ENCODE data around the gene RPUSD2. TPM values are rescaled to one million over a fixed set of nuclear protein-coding genes. Genes with fewer than 3 reads are reported as not detected.
"Not testable (repeated sequence)": the region's sequence is repeated elsewhere in the genome, so short reads cannot be mapped to it uniquely, and the experiment has no call there.

Gene RPUSD2
- total and polyA plus RNA-seq, 2 donors (not counting 3 experiments of a cell fraction or from before 2014, with no cell fraction given), result 7.0 to 11.4 TPM

DNA sequence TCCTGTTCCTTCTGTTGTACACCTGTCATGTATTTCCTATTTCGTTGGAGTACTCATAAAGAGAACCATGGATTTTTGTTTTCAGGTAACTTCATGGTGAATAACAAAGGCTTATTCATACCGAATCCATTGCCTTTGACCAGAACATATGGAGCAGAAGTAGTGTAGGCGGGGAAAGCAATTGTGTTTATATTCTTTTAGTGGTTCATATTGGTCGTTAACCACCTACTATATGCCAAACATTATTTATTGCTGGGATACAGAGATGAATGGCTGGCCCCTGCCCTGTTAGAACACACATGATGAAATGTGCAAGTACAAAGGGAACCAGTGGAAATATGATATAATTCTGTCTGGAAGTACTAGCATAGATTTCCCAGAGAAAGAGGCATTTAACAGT lies 9.8 kb downstream of the RPUSD2 start:
- H3K79me2 ChIP-seq (ENCODE audit: control insufficient read depth, insufficient read depth, low read length), result no peaks in the 10 kb centered on the region
- no peaks in the 10 kb centered on the region for H4K20me1 ChIP-seq (replicated peaks; ENCODE audit: control insufficient read depth, extremely low read depth, insufficient read depth, low read length)
- H3K27me3 ChIP-seq (ENCODE audit: control insufficient read depth in 2 of 2, insufficient read depth in 2 of 2, low read length in 2 of 2), result no peaks in the 10 kb centered on the region
- H3K36me3 ChIP-seq (ENCODE audit: control insufficient read depth in 2 of 2, extremely low read depth in 1 of 2, insufficient read depth in 2 of 2, low read length in 2 of 2), result peaks cover 0 to 3% of the 10 kb centered on the region in 2 experiments
- H2AFZ ChIP-seq (ENCODE audit: low read depth, low read length), result no peak overlapping the region
- no TSS peak for BruUV-seq (replicated peaks)
- H3K4me2 ChIP-seq (ENCODE audit: insufficient read depth, low read length), result no peak overlapping the region
- ChIA-PET CTCF (no interaction called here), POLR2A (no interaction called here)
- H3K4me3 ChIP-seq (replicated peaks in 1 of 3; ENCODE audit: insufficient read depth in 1 of 3, low read depth in 1 of 3, low read length in 3 of 3), result no peak overlapping the region
- DNase-seq (ENCODE audit: low read depth, low spot score) (no peak), FAIRE-seq (no peak)
- TF ChIP-seq MAX (IDR thresholded peaks at IDR 0.05; ENCODE audit: insufficient read depth, insufficient read length), result no peak
- TF ChIP-seq POLR2AphosphoS5 (IDR thresholded peaks at IDR 0.05; ENCODE audit: insufficient read depth, low read depth, low read length), result no peak
- TF ChIP-seq FOS (IDR thresholded peaks at IDR 0.05; ENCODE audit: borderline replicate concordance, insufficient read depth, low read length), result no peak
- TF ChIP-seq EZH2 (IDR thresholded peaks at IDR 0.05; ENCODE audit: borderline replicate concordance, low read depth, low read length, severe bottlenecking), result no peak
- TF ChIP-seq POLR2A (IDR thresholded peaks at IDR 0.05; ENCODE audit: low read depth, low read length), result no peak
- TF ChIP-seq JUN (IDR thresholded peaks at IDR 0.05; ENCODE audit: borderline replicate concordance, insufficient read depth, insufficient read length, low read depth), result no peak
- TF ChIP-seq GATA2 (IDR thresholded peaks at IDR 0.05; ENCODE audit: insufficient read depth, insufficient read length, low read depth, low read length), result no peak
- no peak for TF ChIP-seq MYC (IDR thresholded peaks at IDR 0.05; ENCODE audit: low read depth, low read length)
- TF ChIP-seq, protein P1, sequence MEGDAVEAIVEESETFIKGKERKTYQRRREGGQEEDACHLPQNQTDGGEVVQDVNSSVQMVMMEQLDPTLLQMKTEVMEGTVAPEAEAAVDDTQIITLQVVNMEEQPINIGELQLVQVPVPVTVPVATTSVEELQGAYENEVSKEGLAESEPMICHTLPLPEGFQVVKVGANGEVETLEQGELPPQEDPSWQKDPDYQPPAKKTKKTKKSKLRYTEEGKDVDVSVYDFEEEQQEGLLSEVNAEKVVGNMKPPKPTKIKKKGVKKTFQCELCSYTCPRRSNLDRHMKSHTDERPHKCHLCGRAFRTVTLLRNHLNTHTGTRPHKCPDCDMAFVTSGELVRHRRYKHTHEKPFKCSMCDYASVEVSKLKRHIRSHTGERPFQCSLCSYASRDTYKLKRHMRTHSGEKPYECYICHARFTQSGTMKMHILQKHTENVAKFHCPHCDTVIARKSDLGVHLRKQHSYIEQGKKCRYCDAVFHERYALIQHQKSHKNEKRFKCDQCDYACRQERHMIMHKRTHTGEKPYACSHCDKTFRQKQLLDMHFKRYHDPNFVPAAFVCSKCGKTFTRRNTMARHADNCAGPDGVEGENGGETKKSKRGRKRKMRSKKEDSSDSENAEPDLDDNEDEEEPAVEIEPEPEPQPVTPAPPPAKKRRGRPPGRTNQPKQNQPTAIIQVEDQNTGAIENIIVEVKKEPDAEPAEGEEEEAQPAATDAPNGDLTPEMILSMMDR (IDR thresholded peaks at IDR 0.05; ENCODE audit: extremely low read depth in 1 of 2, insufficient read depth in 1 of 2, low read depth in 1 of 2, low read length in 2 of 2), result no peak
- no peaks in the 10 kb centered on the region for H3K9me1 ChIP-seq (replicated peaks; ENCODE audit: control insufficient read depth, extremely low read depth, insufficient read depth, low read length)
- intact Hi-C loops (cut with micrococcal nuclease), result no loop called here
- no peak overlapping the region for H3K27ac ChIP-seq (ENCODE audit: insufficient read depth, low read depth, low read length)
- no peaks in the 10 kb centered on the region for H3K9me3 ChIP-seq (replicated peaks; ENCODE audit: control insufficient read depth, insufficient read depth, low read length)
- dilution Hi-C loops (cut with MboI; ENCODE audit: extremely low pct_ligation_motif_present, low sequenced_read_pairs), result no loop called here
- H3K9ac ChIP-seq (replicated peaks; ENCODE audit: extremely low read depth, insufficient read depth, low read length), result no peak overlapping the region
- no peaks in the 10 kb centered on the region for H3K4me1 ChIP-seq (ENCODE audit: control insufficient read depth, extremely low read depth, insufficient read depth, low read length)

- H2AFZ ChIP-seq (ENCODE audit: low read depth, low read length); H3K9ac ChIP-seq (replicated peaks; ENCODE audit: extremely low read depth, insufficient read depth, low read length); H3K4me3 ChIP-seq (replicated peaks in 1 of 3; ENCODE audit: insufficient read depth in 1 of 3, low read depth in 1 of 3, low read length in 3 of 3); H3K27ac ChIP-seq (ENCODE audit: insufficient read depth, low read depth, low read length); H3K79me2 ChIP-seq (ENCODE audit: control insufficient read depth, insufficient read depth, low read length); H4K20me1 ChIP-seq (replicated peaks; ENCODE audit: control insufficient read depth, extremely low read depth, insufficient read depth, low read length); DNase-seq (ENCODE audit: low read depth, low spot score); H3K9me3 ChIP-seq (replicated peaks; ENCODE audit: control insufficient read depth, insufficient read depth, low read length); dilution Hi-C loops (cut with MboI; ENCODE audit: extremely low pct_ligation_motif_present, low sequenced_read_pairs); H3K4me2 ChIP-seq (ENCODE audit: insufficient read depth, low read length); FAIRE-seq; H3K36me3 ChIP-seq (ENCODE audit: control insufficient read depth in 2 of 2, extremely low read depth in 1 of 2, insufficient read depth in 2 of 2, low read length in 2 of 2); H3K4me1 ChIP-seq (ENCODE audit: control insufficient read depth, extremely low read depth, insufficient read depth, low read length); BruUV-seq (replicated peaks); H3K9me1 ChIP-seq (replicated peaks; ENCODE audit: control insufficient read depth, extremely low read depth, insufficient read depth, low read length); H3K27me3 ChIP-seq (ENCODE audit: control insufficient read depth in 2 of 2, insufficient read depth in 2 of 2, low read length in 2 of 2): not testable (repeated sequence)
- intact Hi-C loops (cut with micrococcal nuclease), result loop anchor here (1.0 kb wide), 1 partner anchor 13 kb away; the partner anchor contains the start of gene KNL1
- ChIA-PET CTCF (interaction anchor here (1.0 to 3.6 kb wide), 2 partner anchors 8 to 10 kb away, joined by 3 to 28 read pairs; no protein-coding TSS in a partner anchor), POLR2A (interaction anchor here (1.1 kb wide), 1 partner anchor 13 kb away, joined by 3 read pairs; the partner anchor contains the start of gene RPUSD2)
Observed at GRCh38 chr15:40581796-40582195, 12.7 kb downstream of the RPUSD2 start.
